Nephron (organoid): ENCODE measurements around the gene TAMALIN.

Experiments used
- H3K27ac Mint-ChIP-seq, 3 experiments: 2 replicates each; pipeline ENCODE4 v1.8.0; 2020; ENCODE audit warnings: mixed read lengths in 3 of 3, mild to moderate bottlenecking in 2 of 3, moderate library complexity in 1 of 3
- H3K27me3 Mint-ChIP-seq: 2 replicates; pipeline ENCODE4 v1.8.0; 2021; ENCODE audit warnings: low read depth, mild to moderate bottlenecking, moderate library complexity, mixed read lengths
- H3K36me3 Mint-ChIP-seq: 2 replicates; pipeline ENCODE4 v1.8.0; 2020; ENCODE audit warnings: low read depth, mixed read lengths
- H3K4me1 Mint-ChIP-seq: 2 replicates; pipeline ENCODE4 v1.8.0; 2020; ENCODE audit warnings: mixed read lengths
- H3K4me3 Mint-ChIP-seq, 3 experiments: 2 replicates each; pipeline ENCODE4 v1.8.0; 2020; ENCODE audit warnings: mild to moderate bottlenecking in 3 of 3, mixed read lengths in 3 of 3, moderate library complexity in 2 of 3
- H3K9me3 Mint-ChIP-seq: 2 replicates; pipeline ENCODE4 v1.8.0; 2020; ENCODE audit warnings: mixed read lengths
- CTCF ChIP-seq, 3 experiments: fragments of 200-600 bp; sonication (generic); IDR thresholded peaks; one replicate each; pipeline ENCODE4 v1.5.0; 2021; ENCODE audit warnings: antibody characterized with exemption in 3 of 3; ENCODE audit not compliant: unreplicated experiment in 3 of 3

TAMALIN gene

GRCh38 chr12:52032804-52033445 is 26.2 kb downstream of the TAMALIN start:
- Mint-ChIP-seq H3K27ac (peak overlapping the region; percentile 80 to 91 (median 83)), H3K4me3 (peak overlapping the region; percentile 77 to 86 (median 78)), H3K4me1 (peaks cover 50% of the 10 kb centered on the region), H3K27me3 (peaks cover 27% of the 10 kb centered on the region), H3K9me3 (no peaks in the 10 kb centered on the region), H3K36me3 (no peaks in the 10 kb centered on the region)
- no peak for TF ChIP-seq CTCF (IDR thresholded peaks at IDR 0.05; ENCODE audit: unreplicated experiment in 3 of 3)

- Mint-ChIP-seq H3K27ac (peak overlapping the region; percentile 28 to 75 (median 29)), H3K9me3 (no peaks in the 10 kb centered on the region), H3K4me3 (peak overlapping the region; percentile 73 to 90 (median 86)), H3K4me1 (peaks cover 57% of the 10 kb centered on the region), H3K27me3 (peaks cover 28% of the 10 kb centered on the region), H3K36me3 (no peaks in the 10 kb centered on the region)
- no peak for TF ChIP-seq CTCF (IDR thresholded peaks at IDR 0.05; ENCODE audit: unreplicated experiment in 3 of 3)
Observed at GRCh38 chr12:52033446-52034140, 26.8 kb downstream of the TAMALIN start.

- H3K27me3 Mint-ChIP-seq, result peaks cover 33% of the 10 kb centered on the region
- peak overlapping the region; percentile 76 to 90 (median 86) for H3K4me3 Mint-ChIP-seq
- no peaks in the 10 kb centered on the region for H3K36me3 Mint-ChIP-seq
- no peak for TF ChIP-seq CTCF (IDR thresholded peaks at IDR 0.05; ENCODE audit: unreplicated experiment in 3 of 3)
- peak overlapping the region; percentile 13 to 92 (median 89) for H3K27ac Mint-ChIP-seq
- H3K9me3 Mint-ChIP-seq, result no peaks in the 10 kb centered on the region
- H3K4me1 Mint-ChIP-seq, result peaks cover 62% of the 10 kb centered on the region
Observed at GRCh38 chr12:52035190-52035589, 28.4 kb downstream of the TAMALIN start.

GRCh38 chr12:52035926-52036325 is 29.2 kb downstream of the TAMALIN start:
- Mint-ChIP-seq H3K4me3 (peak overlapping the region; percentile 76 to 90 (median 86)), H3K27ac (peak overlapping the region; percentile 13 to 92 (median 89)), H3K4me1 (peaks cover 62% of the 10 kb centered on the region), H3K9me3 (no peaks in the 10 kb centered on the region), H3K36me3 (no peaks in the 10 kb centered on the region), H3K27me3 (peaks cover 29% of the 10 kb centered on the region)
- TF ChIP-seq CTCF (IDR thresholded peaks at IDR 0.05; ENCODE audit: unreplicated experiment in 3 of 3), result no peak

- no peak for TF ChIP-seq CTCF (IDR thresholded peaks at IDR 0.05; ENCODE audit: unreplicated experiment in 3 of 3)
- peaks cover 31% of the 10 kb centered on the region for H3K27me3 Mint-ChIP-seq
- peak overlapping the region; percentile 76 to 90 (median 86) for H3K4me3 Mint-ChIP-seq
- H3K4me1 Mint-ChIP-seq, result peaks cover 65% of the 10 kb centered on the region
- H3K36me3 Mint-ChIP-seq, result no peaks in the 10 kb centered on the region
- no peaks in the 10 kb centered on the region for H3K9me3 Mint-ChIP-seq
- H3K27ac Mint-ChIP-seq, result peak overlapping the region in 2 of 3 experiments; percentile 89 to 92
Observed at GRCh38 chr12:52036587-52037171, 29.9 kb downstream of the TAMALIN start.
